Astrocyte (in vitro differentiated cells and primary cell): ENCODE results near the gene MAP10. TPM values are rescaled to one million over a fixed set of nuclear protein-coding genes. Genes with fewer than 3 reads are reported as not detected.
A peak's percentile ranks its signal among the peaks of the same experiment; 100 is the strongest.

Source experiments
- DNase-seq: peaks from one replicate; pipeline ENCODE4 v3.0.0-alpha.2; 2010; ENCODE audit warnings: low read depth
- FAIRE-seq: peaks from 2 replicates; lab custom pipeline; 2011; peaks lifted over from hg19 to GRCh38; lab: Jason Lieb, UNC
- H2AFZ ChIP-seq: 2 replicates; pipeline ENCODE4 v1.6.0; 2012; ENCODE audit warnings: low read depth, low read length, inconsistent platforms
- H3K27ac ChIP-seq: 2 replicates; pipeline ENCODE4 v1.5.1; 2011; ENCODE audit warnings: low read depth, low read length, inconsistent platforms
- H3K27me3 ChIP-seq: 2 replicates; pipeline ENCODE4 v1.6.0; 2011; ENCODE audit warnings: low read length, inconsistent platforms; ENCODE audit not compliant: insufficient read depth
- H3K36me3 ChIP-seq: 2 replicates; pipeline ENCODE4 v1.5.1; 2011; ENCODE audit warnings: low read length, inconsistent platforms; ENCODE audit not compliant: insufficient read depth
- H3K4me1 ChIP-seq: 2 replicates; pipeline ENCODE4 v1.5.1; 2011; ENCODE audit warnings: low read length, inconsistent platforms; ENCODE audit not compliant: insufficient read depth
- H3K4me2 ChIP-seq: 2 replicates; pipeline ENCODE4 v1.6.0; 2012; ENCODE audit warnings: low read length, inconsistent platforms
- H3K4me3 ChIP-seq: 2 replicates; pipeline ENCODE4 v1.5.1; 2011; ENCODE audit warnings: low read depth, mild to moderate bottlenecking, low read length, inconsistent platforms; ENCODE audit not compliant: insufficient read depth
- H3K79me2 ChIP-seq: 2 replicates; pipeline ENCODE4 v1.6.0; 2012; ENCODE audit warnings: mild to moderate bottlenecking, low read length, inconsistent platforms; ENCODE audit not compliant: insufficient read depth
- H3K9ac ChIP-seq: 2 replicates; pipeline ENCODE4 v1.6.0; 2012; ENCODE audit warnings: mild to moderate bottlenecking, low read length, inconsistent platforms
- H3K9me3 ChIP-seq: 2 replicates; pipeline ENCODE4 v1.5.1; 2012; ENCODE audit warnings: low read depth, mild to moderate bottlenecking, low read length, inconsistent platforms; ENCODE audit not compliant: insufficient read depth
- H4K20me1 ChIP-seq: 2 replicates; pipeline ENCODE4 v1.6.0; 2012; ENCODE audit warnings: low read length, inconsistent platforms; ENCODE audit not compliant: insufficient read depth
- H3K27ac Mint-ChIP-seq: one replicate; pipeline ENCODE4 v1.8.0; 2021; ENCODE audit warnings: mild to moderate bottlenecking, mixed read lengths; ENCODE audit not compliant: unreplicated experiment
- H3K27me3 Mint-ChIP-seq: one replicate; pipeline ENCODE4 v1.8.0; 2021; ENCODE audit warnings: low read depth, mixed read lengths; ENCODE audit not compliant: unreplicated experiment
- H3K36me3 Mint-ChIP-seq: one replicate; pipeline ENCODE4 v1.8.0; 2021; ENCODE audit warnings: low read depth, mixed read lengths; ENCODE audit not compliant: unreplicated experiment
- H3K4me1 Mint-ChIP-seq: one replicate; pipeline ENCODE4 v1.8.0; 2021; ENCODE audit warnings: low read depth, mixed read lengths; ENCODE audit not compliant: unreplicated experiment
- H3K4me3 Mint-ChIP-seq: one replicate; pipeline ENCODE4 v1.8.0; 2021; ENCODE audit warnings: mild to moderate bottlenecking, moderate library complexity, mixed read lengths; ENCODE audit not compliant: unreplicated experiment
- H3K9me3 Mint-ChIP-seq: one replicate; pipeline ENCODE4 v1.8.0; 2021; ENCODE audit warnings: mild to moderate bottlenecking, mixed read lengths; ENCODE audit not compliant: unreplicated experiment
- EZH2 ChIP-seq: IDR thresholded peaks from 2 replicates; pipeline ENCODE4 v1.6.1; 2012; ENCODE audit warnings: mild to moderate bottlenecking, low read length, inconsistent platforms; ENCODE audit not compliant: insufficient read depth
- total RNA-seq: library from RNA; stranded (reverse); gene quantifications from 2 replicates; pipeline ENCODE4 v1.2.1, GENCODE V29; 2021
- TF ChIP-seq, protein P1 (sequence below): IDR thresholded peaks from 2 replicates; pipeline ENCODE4 v1.5.1; 2011; ENCODE audit warnings: low read depth, mild to moderate bottlenecking, inconsistent platforms, low read length, moderate library complexity; ENCODE audit not compliant: insufficient read depth

Gene MAP10
- total RNA-seq, 1 donor from 2014 or later, result 2.5 TPM

DNA sequence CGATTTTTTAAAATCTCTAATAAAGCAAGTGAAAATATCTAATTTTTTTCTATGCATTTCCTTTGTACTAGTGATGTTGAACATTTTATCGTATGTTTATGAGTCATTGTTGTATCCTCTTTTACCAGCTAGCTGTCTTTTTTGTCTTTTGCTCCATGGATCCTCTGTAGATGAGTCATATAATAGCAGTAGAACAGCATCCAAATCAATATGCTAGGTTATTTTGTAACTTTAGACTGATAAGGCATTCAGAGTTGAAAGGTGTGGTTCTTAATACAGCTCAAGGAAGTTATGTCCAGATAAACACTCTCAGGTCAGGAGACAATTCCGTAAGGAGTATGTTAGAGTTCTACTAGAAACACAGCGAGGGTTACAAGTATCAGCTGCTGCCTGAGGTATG is 31.9 kb downstream of the MAP10 start:
- H3K9me3 ChIP-seq, result no peaks in the 10 kb centered on the region
- H3K9me3 Mint-ChIP-seq, result peaks cover 4% of the 10 kb centered on the region
- peaks cover 4% of the 10 kb centered on the region for H3K4me1 Mint-ChIP-seq
- no peaks in the 10 kb centered on the region for H3K36me3 ChIP-seq
- no peaks in the 10 kb centered on the region for H3K27me3 Mint-ChIP-seq
- no peaks in the 10 kb centered on the region for H3K36me3 Mint-ChIP-seq
- no peaks in the 10 kb centered on the region for H3K27me3 ChIP-seq
- no peak overlapping the region for H3K4me2 ChIP-seq
- no peak overlapping the region for H3K27ac ChIP-seq
- DNase-seq (no peak), FAIRE-seq (peak; percentile 66)
- H3K79me2 ChIP-seq, result no peaks in the 10 kb centered on the region
- no peak overlapping the region for H3K9ac ChIP-seq
- no peak overlapping the region for H3K4me3 ChIP-seq
- no peaks in the 10 kb centered on the region for H3K4me1 ChIP-seq
- H3K4me3 Mint-ChIP-seq, result no peak overlapping the region
- TF ChIP-seq EZH2, result no peak
- TF ChIP-seq, protein P1, sequence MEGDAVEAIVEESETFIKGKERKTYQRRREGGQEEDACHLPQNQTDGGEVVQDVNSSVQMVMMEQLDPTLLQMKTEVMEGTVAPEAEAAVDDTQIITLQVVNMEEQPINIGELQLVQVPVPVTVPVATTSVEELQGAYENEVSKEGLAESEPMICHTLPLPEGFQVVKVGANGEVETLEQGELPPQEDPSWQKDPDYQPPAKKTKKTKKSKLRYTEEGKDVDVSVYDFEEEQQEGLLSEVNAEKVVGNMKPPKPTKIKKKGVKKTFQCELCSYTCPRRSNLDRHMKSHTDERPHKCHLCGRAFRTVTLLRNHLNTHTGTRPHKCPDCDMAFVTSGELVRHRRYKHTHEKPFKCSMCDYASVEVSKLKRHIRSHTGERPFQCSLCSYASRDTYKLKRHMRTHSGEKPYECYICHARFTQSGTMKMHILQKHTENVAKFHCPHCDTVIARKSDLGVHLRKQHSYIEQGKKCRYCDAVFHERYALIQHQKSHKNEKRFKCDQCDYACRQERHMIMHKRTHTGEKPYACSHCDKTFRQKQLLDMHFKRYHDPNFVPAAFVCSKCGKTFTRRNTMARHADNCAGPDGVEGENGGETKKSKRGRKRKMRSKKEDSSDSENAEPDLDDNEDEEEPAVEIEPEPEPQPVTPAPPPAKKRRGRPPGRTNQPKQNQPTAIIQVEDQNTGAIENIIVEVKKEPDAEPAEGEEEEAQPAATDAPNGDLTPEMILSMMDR, result no peak
- H3K27ac Mint-ChIP-seq, result no peak overlapping the region
- no peak overlapping the region for H2AFZ ChIP-seq
- H4K20me1 ChIP-seq, result no peaks in the 10 kb centered on the region

DNA sequence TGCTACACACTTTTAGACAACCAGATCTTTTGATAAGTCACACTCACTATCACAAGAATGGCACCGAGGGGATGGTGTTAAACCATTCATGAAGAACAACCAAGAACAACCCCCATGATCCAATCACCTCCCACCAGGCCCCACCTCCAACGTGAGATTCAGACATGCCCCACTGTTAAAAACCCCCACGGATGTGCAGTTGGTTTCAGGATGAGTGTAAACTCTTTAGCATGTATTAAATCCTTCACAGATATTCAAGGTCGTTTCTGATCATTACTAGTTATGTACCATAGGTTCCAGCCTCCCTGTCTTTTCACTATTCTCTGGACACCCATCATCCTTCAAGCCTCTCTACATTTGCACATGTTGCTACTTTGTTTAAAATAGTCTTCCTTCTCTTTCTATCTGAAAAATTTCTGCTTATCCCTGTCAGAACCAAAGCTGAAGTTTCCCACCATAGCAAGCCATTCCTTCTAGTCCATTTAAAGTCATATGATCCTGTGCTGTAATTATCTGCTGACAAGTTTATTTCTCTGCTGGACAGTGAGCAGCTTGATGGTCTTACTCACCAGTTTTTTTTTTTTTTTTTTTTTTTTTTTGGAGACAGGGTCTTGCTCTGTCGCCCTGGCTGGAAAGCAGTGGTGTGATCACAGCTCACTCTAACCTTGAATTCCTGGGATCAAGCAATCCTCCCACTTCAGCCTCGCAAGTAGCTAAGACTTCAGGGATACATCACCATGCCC is 36.8 kb downstream of the MAP10 start:
- H3K27me3 Mint-ChIP-seq, result no peaks in the 10 kb centered on the region
- H3K9ac ChIP-seq, result no peak overlapping the region
- FAIRE-seq (no peak), DNase-seq (no peak)
- H3K4me3 ChIP-seq, result no peak overlapping the region
- H2AFZ ChIP-seq, result no peak overlapping the region
- peaks cover 4% of the 10 kb centered on the region for H3K9me3 Mint-ChIP-seq
- no peaks in the 10 kb centered on the region for H3K36me3 ChIP-seq
- H3K4me1 ChIP-seq, result no peaks in the 10 kb centered on the region
- no peak overlapping the region for H3K4me3 Mint-ChIP-seq
- no peaks in the 10 kb centered on the region for H3K36me3 Mint-ChIP-seq
- peaks cover 2% of the 10 kb centered on the region for H3K4me1 Mint-ChIP-seq
- no peaks in the 10 kb centered on the region for H3K27me3 ChIP-seq
- no peaks in the 10 kb centered on the region for H3K79me2 ChIP-seq
- TF ChIP-seq, protein P1, result no peak
- TF ChIP-seq EZH2, result no peak
- H3K27ac ChIP-seq, result no peak overlapping the region
- H3K9me3 ChIP-seq, result no peaks in the 10 kb centered on the region
- H3K4me2 ChIP-seq, result no peak overlapping the region
- H3K27ac Mint-ChIP-seq, result no peak overlapping the region
- no peaks in the 10 kb centered on the region for H4K20me1 ChIP-seq

DNA sequence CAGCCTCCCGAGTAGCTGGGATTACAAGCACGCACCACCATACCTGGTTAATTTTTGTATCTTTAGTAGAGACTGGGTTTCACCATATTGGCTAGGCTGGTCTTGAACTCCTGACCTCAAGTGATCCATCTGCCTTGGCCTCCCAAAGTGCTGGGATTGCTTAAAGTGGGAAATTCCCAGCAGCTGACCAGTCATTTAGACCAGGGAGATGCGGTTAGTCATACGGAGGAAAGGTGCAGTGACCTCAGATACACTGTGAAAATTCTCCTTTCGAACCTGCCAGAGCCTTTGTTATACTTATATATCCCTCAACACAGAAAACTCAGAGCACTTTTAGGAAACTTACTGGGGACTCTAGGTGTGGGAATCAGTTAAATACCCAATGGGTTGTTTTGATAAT is 39.6 kb downstream of the MAP10 start:
- Mint-ChIP-seq H3K4me3 (no peak overlapping the region), H3K27me3 (no peaks in the 10 kb centered on the region), H3K36me3 (peaks cover 2% of the 10 kb centered on the region), H3K4me1 (no peaks in the 10 kb centered on the region), H3K9me3 (peaks cover 4% of the 10 kb centered on the region), H3K27ac (no peak overlapping the region)
- Histone ChIP-seq H3K9me3 (no peaks in the 10 kb centered on the region), H4K20me1 (no peaks in the 10 kb centered on the region), H3K4me2 (no peak overlapping the region), H3K4me3 (no peak overlapping the region), H3K79me2 (no peaks in the 10 kb centered on the region), H2AFZ (no peak overlapping the region), H3K27ac (peak overlapping the region; percentile 34), H3K9ac (no peak overlapping the region), H3K27me3 (no peaks in the 10 kb centered on the region), H3K4me1 (no peaks in the 10 kb centered on the region), H3K36me3 (no peaks in the 10 kb centered on the region)
- DNase-seq (peak; percentile 75), FAIRE-seq (no peak)
- TF ChIP-seq EZH2, result no peak
- TF ChIP-seq, protein P1, result no peak
